Right cardiac atrium (tissue), 5 donors: ENCODE measurements around the gene PACS2. TPM values are rescaled to one million over a fixed set of nuclear protein-coding genes. Genes with fewer than 3 reads are reported as not detected.

Source experiments
- ATAC-seq, 2 donors: fragments of 200-7000 bp; cut with Tn5 transposase; one replicate each; pipeline versions ENCODE4 v1.8.0 to v1.9.1; 2020; ENCODE audit warnings: moderate library complexity in 2 of 2, mild to moderate bottlenecking in 1 of 2
- DNase-seq, 3 donors: peaks; one replicate each; pipeline ENCODE4 v3.0.0-alpha.2; 2020
- H3K27ac ChIP-seq: one replicate; pipeline ENCODE4 v1.5.1; 2013; ENCODE audit warnings: mild to moderate bottlenecking, low read length, control low read depth, moderate library complexity
- H3K27me3 ChIP-seq: one replicate; pipeline ENCODE4 v1.6.1; 2013; ENCODE audit not compliant: control insufficient read depth, insufficient read depth
- H3K4me1 ChIP-seq: one replicate; pipeline ENCODE4 v1.6.1; 2013; ENCODE audit warnings: low read length; ENCODE audit not compliant: control insufficient read depth, insufficient read depth
- H3K4me3 ChIP-seq: one replicate; pipeline ENCODE4 v1.5.1; 2013; ENCODE audit warnings: low read length, control low read depth
- H3K9me3 ChIP-seq: one replicate; pipeline ENCODE4 v1.6.1; 2013; ENCODE audit warnings: low read length; ENCODE audit not compliant: control insufficient read depth
- WGBS: extraction: QIAGEN DNeasy Blood & Tissue Kit; methylation state at CpG from one replicate; pipeline ENCODE4 v1.1.7; 2013; 5-methylcytosine and 5-hydroxymethylcytosine counted together
- intact Hi-C, 4 donors: fragments of 100-400 bp; cut with DNase I; formaldehyde crosslinking; loops; one replicate each; pipeline versions ENCODE4 v1.11.0 to v1.14.0; 2022 to 2023
- polyA plus RNA-seq: library from polyadenylated mRNA; stranded (reverse); fragments of 200-250 nt; gene quantifications from one replicate; pipeline ENCODE4 v1.2.3, GENCODE V29; 2013
- total RNA-seq, 4 donors: library from RNA; stranded (reverse); fragmentation: NEBNext Ultra II Directional; extraction: Animal tissue kit (Norgen Biotek cat#: 25700); gene quantifications; one replicate each; pipeline ENCODE4 v1.2.1, GENCODE V29; 2021
- donor health status: healthy with polysubstance abuse.
- donor health status: DM: no; HTN: yes; CAD: no.
- donor health status: DM: no; HTN: no; CAD: no.
- donor health status: DM: no; HTN: yes; CAD: no; lungs with severe emphysema.
- donor health status: DM: yes; HTN: yes; CAD: no.

PACS2 gene
- total and polyA plus RNA-seq, 5 donors: 50.6 to 67.0 (median 63.0) TPM

GRCh38 chr14:105376521-105377440 is 62.2 kb downstream of the PACS2 start:
- Histone ChIP-seq H3K9me3 (no peaks in the 10 kb centered on the region), H3K27ac (no peak overlapping the region), H3K4me1 (no peaks in the 10 kb centered on the region), H3K27me3 (no peaks in the 10 kb centered on the region), H3K4me3 (no peak overlapping the region)
- ATAC-seq (peak in 1 of 2 donors; percentile 12), DNase-seq (peak in 2 of 3 donors; percentile 47 to 51)
- intact Hi-C loops: loop anchor here in 3 of 4 donors (5.0 to 10.0 kb wide), 3 partner anchors 108 to 156 kb away; partner anchors contain the start of genes CRIP1 (in 1 of the 3) and TMEM121 (in 1 of the 3)
- 82% methylated on average over 34 of the region's 34 CpGs for WGBS

DNA sequence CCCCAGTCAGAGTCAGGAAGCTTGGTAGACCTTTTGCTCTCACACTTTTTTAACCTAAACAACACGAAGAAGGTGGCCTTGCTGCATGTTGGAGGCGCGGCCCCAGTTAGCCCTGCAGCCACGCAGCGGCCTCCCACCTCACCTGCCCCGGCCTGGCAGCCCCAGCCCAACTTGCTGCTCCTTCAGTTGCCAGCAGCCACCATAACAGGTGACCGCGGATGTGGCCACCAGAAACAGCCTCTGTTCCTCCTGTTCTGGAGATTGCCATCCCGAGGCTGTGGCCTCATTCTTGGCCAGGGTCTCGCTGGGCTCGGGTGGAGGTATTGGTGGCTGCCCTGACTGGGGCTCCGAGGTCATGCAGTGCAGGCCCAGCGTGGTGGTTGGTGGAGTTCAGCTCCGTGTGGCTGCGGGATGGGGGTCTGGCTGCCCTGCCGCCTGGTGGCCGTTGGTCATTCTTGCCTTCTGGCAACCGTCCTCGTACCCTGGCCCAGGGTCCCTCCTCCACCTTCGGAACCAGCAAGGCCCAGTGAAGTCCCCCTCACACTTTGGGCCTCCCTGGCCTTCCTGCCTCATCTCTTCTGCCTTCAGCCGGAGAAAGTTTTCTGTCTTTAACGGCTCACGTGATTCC is 63.1 kb downstream of the PACS2 start:
- ATAC-seq: no peak
- DNase-seq: peak in 1 of 3 donors; percentile 44
- H3K27ac ChIP-seq: no peak overlapping the region
- 89% methylated on average over 23 of the region's 23 CpGs for WGBS
- no peaks in the 10 kb centered on the region for H3K27me3 ChIP-seq
- H3K4me1 ChIP-seq: no peaks in the 10 kb centered on the region
- intact Hi-C loops: loop anchor here in 3 of 4 donors (5.0 to 10.0 kb wide), 3 partner anchors 107 to 155 kb away; partner anchors contain the start of genes CRIP1 (in 1 of the 3) and TMEM121 (in 1 of the 3)
- no peaks in the 10 kb centered on the region for H3K9me3 ChIP-seq
- H3K4me3 ChIP-seq: no peak overlapping the region

DNA sequence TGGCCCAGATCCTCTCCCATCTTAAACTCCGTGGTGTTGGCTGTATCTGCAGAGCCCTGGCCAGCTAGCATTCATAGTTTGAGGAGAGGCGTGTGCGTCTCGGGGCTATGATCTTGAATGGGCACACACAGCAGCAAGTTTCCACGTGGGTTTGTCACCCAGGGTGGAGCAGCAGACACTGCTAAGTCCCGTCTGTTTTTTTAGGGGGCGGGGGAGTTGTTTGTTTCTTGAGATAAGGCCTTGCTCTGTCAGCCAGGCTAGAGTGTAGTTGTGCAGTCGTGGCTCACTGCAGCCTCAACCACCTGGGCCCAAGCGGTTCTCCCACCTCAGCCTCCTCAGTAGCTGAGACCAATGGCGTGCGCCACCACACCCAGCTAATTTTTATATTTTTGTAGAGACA is 63.7 kb downstream of the PACS2 start:
- intact Hi-C loops: loop anchor here in 3 of 4 donors (5.0 to 10.0 kb wide), 3 partner anchors 107 to 154 kb away; partner anchors contain the start of genes CRIP1 (in 1 of the 3) and TMEM121 (in 1 of the 3)
- WGBS: 76% methylated on average over 11 of the region's 11 CpGs
- Histone ChIP-seq H3K27me3 (no peaks in the 10 kb centered on the region), H3K27ac (no peak overlapping the region), H3K9me3 (no peaks in the 10 kb centered on the region), H3K4me1 (no peaks in the 10 kb centered on the region), H3K4me3 (no peak overlapping the region)
- no peak for ATAC-seq
- DNase-seq: peak in 2 of 3 donors; percentile 9 to 23

GRCh38 chr14:105378873-105379685 is 64.5 kb downstream of the PACS2 start:
- Histone ChIP-seq H3K4me3 (no peak overlapping the region), H3K9me3 (no peaks in the 10 kb centered on the region), H3K27me3 (no peaks in the 10 kb centered on the region), H3K27ac (no peak overlapping the region), H3K4me1 (no peaks in the 10 kb centered on the region)
- WGBS: 95% methylated on average over 17 of the region's 17 CpGs
- DNase-seq (peak in 2 of 3 donors; percentile 17 to 19), ATAC-seq (no peak)
- intact Hi-C loops: loop anchor here in 3 of 4 donors (5.0 to 10.0 kb wide), 3 partner anchors 106 to 153 kb away; partner anchors contain the start of genes CRIP1 (in 1 of the 3) and TMEM121 (in 1 of the 3)

- Histone ChIP-seq H3K27ac (no peak overlapping the region), H3K9me3 (no peaks in the 10 kb centered on the region), H3K27me3 (no peaks in the 10 kb centered on the region), H3K4me1 (no peaks in the 10 kb centered on the region), H3K4me3 (no peak overlapping the region)
- intact Hi-C loops: loop anchor here in 3 of 4 donors (5.0 to 10.0 kb wide), 3 partner anchors 105 to 152 kb away; partner anchors contain the start of genes CRIP1 (in 1 of the 3) and TMEM121 (in 1 of the 3)
- DNase-seq: peak in 2 of 3 donors; percentile 28 to 56
- WGBS: 93% methylated on average over 14 of the region's 14 CpGs
- ATAC-seq: no peak
Observed at GRCh38 chr14:105379946-105380345, 65.4 kb downstream of the PACS2 start.

GRCh38 chr14:105380756-105381155 is 66.2 kb downstream of the PACS2 start:
- Histone ChIP-seq H3K27me3 (no peaks in the 10 kb centered on the region), H3K27ac (no peak overlapping the region), H3K4me1 (no peaks in the 10 kb centered on the region), H3K9me3 (no peaks in the 10 kb centered on the region), H3K4me3 (no peak overlapping the region)
- DNase-seq: peak; percentile 13 to 54 (median 47)
- intact Hi-C loops: no loop called here
- WGBS: 86% methylated on average over 19 of the region's 19 CpGs
- ATAC-seq: no peak

DNA sequence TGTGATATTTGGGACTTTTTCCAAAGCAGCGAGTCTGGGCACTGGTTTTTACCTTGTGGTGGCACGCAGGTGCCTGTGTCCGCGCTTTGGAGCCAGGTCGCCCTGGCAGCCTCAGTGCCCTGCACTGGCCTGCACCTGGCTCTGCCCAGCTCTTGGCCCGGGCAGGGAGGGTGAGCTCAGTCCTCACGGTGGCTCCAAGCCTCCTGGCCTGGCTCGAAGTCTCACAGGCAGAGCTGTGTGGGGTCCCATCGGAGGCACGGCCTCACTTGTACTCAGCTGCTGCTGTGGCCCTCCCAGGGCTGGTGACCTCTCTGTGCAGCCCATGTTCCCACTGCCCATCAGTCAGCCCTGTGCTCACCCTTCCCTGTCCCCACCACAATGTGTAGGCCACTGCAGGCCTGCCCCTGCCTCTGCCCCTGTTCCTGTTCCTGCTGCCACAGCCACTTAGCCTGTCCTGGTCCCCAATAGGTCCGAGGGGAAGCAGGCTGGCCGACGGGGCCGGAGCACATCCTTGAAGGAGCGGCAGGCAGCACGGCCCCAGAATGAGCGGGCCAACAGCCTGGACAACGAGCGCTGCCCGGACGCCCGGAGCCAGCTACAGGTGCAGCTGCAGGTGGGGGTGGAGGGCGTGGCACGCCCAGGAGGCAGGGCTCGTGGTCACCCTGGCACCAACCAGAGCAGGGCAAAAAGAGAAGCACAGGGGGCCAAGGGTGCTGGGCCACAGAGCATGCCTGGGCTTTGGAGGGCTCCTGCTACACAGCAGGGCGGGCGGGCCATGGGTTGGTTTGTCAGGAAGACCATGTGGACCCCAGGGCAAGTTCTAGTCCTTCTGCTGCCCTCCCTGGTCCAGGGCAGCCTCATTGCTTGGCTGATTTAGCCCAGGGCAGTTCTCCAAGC is 67.1 kb downstream of the PACS2 start:
- H3K4me1 ChIP-seq: no peaks in the 10 kb centered on the region
- no peaks in the 10 kb centered on the region for H3K27me3 ChIP-seq
- H3K9me3 ChIP-seq: no peaks in the 10 kb centered on the region
- 90% methylated on average over 27 of the region's 27 CpGs for WGBS
- H3K4me3 ChIP-seq: no peak overlapping the region
- ATAC-seq: no peak
- intact Hi-C loops: no loop called here
- DNase-seq: peak; percentile 16 to 50 (median 47)
- H3K27ac ChIP-seq: no peak overlapping the region

- DNase-seq (peak in 2 of 3 donors; percentile 32 to 35), ATAC-seq (no peak)
- intact Hi-C loops: no loop called here
- 91% methylated on average over 26 of the region's 26 CpGs for WGBS
- Histone ChIP-seq H3K27ac (no peak overlapping the region), H3K4me1 (no peaks in the 10 kb centered on the region), H3K4me3 (no peak overlapping the region), H3K9me3 (no peaks in the 10 kb centered on the region), H3K27me3 (no peaks in the 10 kb centered on the region)
Observed at GRCh38 chr14:105382343-105383082, 68.0 kb downstream of the PACS2 start.

DNA sequence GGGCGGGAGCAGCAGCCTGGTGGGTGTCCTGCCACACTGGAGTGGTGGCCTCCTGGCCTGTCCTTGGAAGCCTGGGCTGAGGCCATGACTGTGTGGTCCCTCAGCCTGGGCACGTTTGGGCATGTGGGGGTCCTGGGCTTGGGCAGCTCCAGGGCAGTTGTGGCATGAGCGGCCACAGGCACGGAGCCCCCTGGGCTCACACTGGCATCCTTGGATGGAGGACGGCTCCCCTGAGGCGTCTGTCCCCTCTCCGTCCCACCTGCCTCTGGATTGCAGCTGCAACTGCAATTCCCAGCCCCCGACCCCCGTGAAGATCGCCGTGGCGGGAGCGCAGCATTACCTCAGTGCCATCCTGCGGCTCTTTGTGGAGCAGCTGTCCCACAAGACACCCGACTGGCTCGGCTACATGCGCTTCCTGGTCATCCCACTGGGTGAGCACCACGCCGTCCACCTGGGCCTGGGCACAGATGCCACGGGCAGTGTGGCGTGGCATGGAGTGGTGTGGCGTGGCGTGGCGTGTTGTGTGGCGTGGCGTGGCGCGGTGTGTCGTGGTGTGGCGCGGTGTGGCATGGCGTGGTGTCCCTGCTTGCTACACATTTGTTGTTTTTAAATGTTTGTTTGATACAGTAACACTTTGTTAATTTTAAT is 68.7 kb downstream of the PACS2 start:
- Histone ChIP-seq H3K9me3 (no peaks in the 10 kb centered on the region), H3K27me3 (no peaks in the 10 kb centered on the region), H3K4me1 (no peaks in the 10 kb centered on the region), H3K27ac (no peak overlapping the region), H3K4me3 (no peak overlapping the region)
- 98% methylated on average over 32 of the region's 32 CpGs for WGBS
- DNase-seq (peak; percentile 15 to 51 (median 48)), ATAC-seq (no peak)
- intact Hi-C loops: no loop called here
